DND-41 (cell line): ENCODE results near the gene PLK5.

Experiments
- EZH2 ChIP-seq: IDR thresholded peaks from 3 replicates; pipeline ENCODE4 v1.6.1; 2012; ENCODE audit warnings: borderline replicate concordance, low read depth, mild to moderate bottlenecking, moderate library complexity, low read length, inconsistent platforms; ENCODE audit not compliant: severe bottlenecking
- TF ChIP-seq, protein P1 (sequence below): IDR thresholded peaks from 2 replicates; pipeline ENCODE4 v1.5.1; 2012; ENCODE audit warnings: borderline replicate concordance, low read length, moderate library complexity, mild to moderate bottlenecking; ENCODE audit not compliant: poor library complexity, severe bottlenecking; ENCODE audit errors: extremely low read depth

DNA sequence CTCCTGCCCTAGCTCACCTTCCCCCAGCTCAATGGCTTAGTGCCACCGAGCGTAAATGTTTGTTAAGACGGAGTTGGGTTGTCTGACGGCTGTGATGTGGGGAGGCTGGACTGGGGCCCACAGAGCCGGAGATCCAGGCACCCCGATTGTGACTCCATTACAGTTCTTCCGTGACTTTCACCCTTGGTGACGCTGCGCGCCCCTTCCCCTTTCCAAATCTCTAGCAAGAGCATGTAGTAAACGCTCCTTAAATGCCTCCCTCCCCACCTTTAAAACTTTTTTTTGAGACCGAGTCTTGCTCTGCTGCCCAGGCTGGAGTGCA is 32.1 kb upstream of the PLK5 start:
- TF ChIP-seq, protein P1, sequence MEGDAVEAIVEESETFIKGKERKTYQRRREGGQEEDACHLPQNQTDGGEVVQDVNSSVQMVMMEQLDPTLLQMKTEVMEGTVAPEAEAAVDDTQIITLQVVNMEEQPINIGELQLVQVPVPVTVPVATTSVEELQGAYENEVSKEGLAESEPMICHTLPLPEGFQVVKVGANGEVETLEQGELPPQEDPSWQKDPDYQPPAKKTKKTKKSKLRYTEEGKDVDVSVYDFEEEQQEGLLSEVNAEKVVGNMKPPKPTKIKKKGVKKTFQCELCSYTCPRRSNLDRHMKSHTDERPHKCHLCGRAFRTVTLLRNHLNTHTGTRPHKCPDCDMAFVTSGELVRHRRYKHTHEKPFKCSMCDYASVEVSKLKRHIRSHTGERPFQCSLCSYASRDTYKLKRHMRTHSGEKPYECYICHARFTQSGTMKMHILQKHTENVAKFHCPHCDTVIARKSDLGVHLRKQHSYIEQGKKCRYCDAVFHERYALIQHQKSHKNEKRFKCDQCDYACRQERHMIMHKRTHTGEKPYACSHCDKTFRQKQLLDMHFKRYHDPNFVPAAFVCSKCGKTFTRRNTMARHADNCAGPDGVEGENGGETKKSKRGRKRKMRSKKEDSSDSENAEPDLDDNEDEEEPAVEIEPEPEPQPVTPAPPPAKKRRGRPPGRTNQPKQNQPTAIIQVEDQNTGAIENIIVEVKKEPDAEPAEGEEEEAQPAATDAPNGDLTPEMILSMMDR = no peak
- TF ChIP-seq EZH2 = no peak
